GM21825 (cell line): Measurements from ENCODE around the gene SYMPK.
A peak's percentile ranks its signal among the peaks of the same experiment; 100 is the strongest.

Source experiments
- ATAC-seq: cut with Tn5 transposase; IDR thresholded peaks from one replicate; pipeline ENCODE4 v1.9.1; 2021; ENCODE audit warnings: mild to moderate bottlenecking, moderate library complexity; ENCODE audit not compliant: unreplicated experiment

SYMPK gene

GRCh38 chr19:45886427-45887199, 23.7 kb upstream of the SYMPK start:
- peak; percentile 48 for ATAC-seq

DNA sequence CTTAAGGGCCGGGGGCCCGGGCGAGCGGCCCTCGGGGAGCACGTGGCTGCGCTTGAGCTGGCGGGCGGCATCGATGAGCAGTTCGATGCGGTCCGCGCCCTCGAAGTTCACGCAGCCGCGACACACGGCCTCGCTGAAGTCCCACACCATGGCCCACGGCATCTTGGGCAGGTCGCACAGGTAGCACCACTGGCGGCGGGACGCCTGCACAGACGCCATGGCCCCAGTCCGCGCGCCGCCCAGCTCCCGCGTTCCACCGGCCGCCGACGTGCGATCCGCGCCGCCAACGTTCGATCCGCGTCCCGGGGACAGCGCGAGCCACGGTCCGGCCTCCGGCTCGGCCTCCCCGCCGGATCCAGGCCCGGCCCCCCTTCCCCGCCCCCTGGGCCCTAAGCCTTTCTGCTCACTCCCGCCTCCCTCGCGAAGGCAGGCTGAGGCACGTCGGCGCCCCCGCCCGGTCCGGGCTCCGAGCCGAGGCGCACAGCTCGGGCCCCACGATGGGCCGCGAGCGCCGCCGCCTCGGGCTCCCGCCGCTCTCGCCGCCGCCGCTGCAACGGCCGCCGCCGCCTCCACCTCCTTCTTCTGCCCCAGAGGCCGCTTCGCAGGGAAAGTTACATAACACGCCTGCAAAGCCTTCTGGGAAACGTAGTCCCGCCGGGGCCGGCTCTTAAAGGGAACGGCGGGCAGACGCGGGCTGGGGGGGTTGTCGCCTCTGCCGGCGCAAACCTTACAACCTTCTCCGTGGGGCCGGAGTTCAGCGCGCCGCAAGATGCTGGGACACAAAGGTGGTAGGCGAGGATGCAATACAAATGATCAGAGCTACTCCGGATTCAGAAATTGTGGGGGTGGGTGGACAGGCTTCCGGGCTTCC, 22.8 kb upstream of the SYMPK start, which contains the start of gene IRF2BP1:
TSS of gene IRF2BP1 (minus strand) at position 586 of the 871 bp plus-strand sequence. CDS start at position 219, 367 bp downstream.
- ATAC-seq = peak; percentile 34

- ATAC-seq = peak; percentile 1
Observed at GRCh38 chr19:45884682-45885555, 22.0 kb upstream of the SYMPK start.

GRCh38 chr19:45883881-45884681, 21.1 kb upstream of the SYMPK start:
- ATAC-seq = no peak

DNA sequence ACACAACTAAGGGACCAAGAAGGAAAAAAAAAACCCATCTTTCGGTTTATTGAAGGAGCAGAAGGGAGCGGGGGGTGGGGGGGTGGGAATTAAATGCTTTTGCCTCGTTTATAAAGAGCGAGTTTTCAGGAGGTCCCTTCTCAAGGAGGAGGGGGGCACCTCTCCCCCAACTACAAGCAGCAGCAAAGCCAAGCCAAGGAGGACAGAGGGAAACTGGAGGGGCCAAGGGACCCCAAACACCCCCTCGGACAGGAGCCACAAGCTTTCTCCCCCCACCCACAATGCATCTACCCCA, 20.6 kb upstream of the SYMPK start:
- no peak for ATAC-seq

DNA sequence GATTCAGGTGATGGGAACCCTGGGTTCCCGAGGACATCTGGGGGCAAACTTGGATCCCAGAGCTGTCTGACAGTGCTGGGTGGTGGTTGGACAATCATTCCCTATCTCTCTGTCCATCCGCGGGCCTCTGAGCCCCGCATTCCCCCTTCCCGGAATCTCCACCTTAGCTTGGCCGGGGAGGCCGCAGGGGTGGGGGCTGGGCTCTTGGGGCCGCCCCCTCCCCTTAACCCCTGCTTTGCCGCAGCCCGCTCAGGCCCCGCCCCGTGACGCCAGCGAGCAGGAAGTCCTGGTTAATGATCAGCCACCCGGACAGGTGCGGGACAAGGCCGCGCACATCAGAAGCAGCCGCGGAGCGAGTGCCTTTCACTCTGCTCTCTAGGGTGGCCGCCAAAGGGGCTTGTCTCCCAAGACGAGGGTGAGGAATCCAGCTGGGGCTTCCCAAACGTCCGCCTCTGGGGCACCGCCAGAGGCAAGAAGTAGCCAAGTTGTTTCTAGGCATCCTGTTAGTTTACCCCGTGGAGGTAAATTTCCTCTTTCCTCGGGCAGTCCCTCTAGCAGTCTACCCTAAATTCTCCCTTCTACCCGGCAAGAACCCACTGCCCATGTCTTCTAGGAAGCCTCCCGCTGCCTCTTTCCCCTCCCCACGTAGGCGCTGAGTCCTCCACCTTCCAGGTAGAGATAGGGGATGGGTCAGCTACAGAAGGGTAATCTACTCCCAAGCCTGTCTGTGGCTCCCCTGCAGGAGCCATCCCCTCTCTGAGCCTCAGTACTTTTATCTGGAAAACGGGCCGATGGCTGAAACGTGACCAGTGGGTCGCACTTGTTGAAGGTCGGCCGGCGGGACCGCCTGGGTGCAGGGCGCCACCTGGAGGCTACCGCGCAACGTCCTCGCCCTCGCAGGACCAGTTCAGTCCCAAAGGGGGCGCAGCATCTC, 20.0 kb upstream of the SYMPK start:
- peak; percentile 30 for ATAC-seq

DNA sequence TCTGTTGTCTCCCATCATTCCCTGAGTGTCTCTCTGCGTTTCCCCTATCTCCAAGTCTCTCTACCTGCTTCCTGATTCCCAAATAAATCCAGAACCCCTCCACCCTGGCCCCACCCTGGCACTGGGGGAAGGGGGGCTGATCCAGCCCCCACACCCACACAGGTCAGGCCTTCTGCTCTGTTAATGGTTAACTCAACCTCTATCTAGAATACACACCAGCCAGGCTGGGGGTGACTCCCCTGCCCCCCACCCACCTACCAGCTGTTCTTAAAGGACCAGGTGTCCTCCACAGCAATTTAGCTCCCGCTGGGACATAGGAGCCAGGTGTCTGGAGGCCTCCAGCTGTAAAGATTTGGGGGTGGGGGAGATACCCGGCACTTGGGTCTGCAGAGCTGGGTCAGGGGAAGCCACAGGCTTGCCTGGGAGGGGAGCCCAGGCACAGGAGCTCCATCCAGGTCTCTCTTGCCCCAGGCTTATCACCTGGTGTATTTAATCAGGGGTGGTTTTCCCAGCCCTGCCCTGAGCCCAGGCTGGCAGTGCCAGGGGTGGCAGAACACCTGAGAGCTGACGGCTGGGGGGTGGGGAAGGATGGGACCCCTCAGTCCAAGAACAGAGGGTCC, 19.1 kb upstream of the SYMPK start:
- no peak for ATAC-seq

GRCh38 chr19:45881082-45881908, 18.3 kb upstream of the SYMPK start:
- no peak for ATAC-seq

- ATAC-seq = no peak
Observed at GRCh38 chr19:45879971-45880370, 17.0 kb upstream of the SYMPK start.

- no peak for ATAC-seq
Observed at GRCh38 chr19:45879055-45879454, 16.1 kb upstream of the SYMPK start.

DNA sequence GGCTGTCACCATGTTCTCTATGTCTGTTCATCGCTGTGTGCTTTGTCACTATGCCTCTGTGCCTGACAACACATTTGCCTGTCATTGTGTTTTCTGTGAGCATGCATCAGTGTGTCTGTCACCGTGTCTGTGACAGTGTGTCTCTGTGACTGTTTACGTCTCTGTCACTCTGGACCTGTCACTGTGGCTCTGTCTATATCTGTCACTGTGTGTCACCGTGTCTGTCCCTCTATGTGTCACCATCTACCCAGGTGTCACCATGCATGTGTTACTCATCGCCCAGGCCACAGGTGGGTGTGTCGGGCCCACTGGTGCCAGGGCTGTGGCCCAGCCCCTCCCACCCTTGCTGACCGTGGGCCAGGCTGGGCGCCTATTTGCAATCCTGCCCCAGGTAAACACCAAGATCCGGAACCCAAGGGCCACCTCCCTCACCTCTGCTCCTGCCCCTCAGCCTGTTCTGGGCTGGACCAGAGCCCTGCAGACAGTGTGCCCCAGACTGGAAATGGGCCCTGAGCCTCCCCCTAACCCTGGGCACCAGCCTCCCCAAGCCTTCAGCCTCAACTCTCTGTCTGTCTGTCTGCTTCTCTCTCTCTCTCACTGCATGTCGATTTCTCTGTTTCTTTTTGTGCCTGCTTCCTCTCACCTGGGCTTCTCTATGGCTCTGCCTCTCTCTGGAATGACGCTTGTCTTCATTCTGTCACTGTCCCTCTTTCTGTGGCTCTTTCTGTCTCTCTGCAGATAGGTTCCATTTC, 15.3 kb upstream of the SYMPK start:
- ATAC-seq = no peak

GRCh38 chr19:45876411-45877197, 13.7 kb upstream of the SYMPK start:
- no peak for ATAC-seq

GRCh38 chr19:45876161-45876410, 13.1 kb upstream of the SYMPK start:
- ATAC-seq = no peak

- no peak for ATAC-seq
Observed at GRCh38 chr19:45874620-45874966, 11.6 kb upstream of the SYMPK start.

DNA sequence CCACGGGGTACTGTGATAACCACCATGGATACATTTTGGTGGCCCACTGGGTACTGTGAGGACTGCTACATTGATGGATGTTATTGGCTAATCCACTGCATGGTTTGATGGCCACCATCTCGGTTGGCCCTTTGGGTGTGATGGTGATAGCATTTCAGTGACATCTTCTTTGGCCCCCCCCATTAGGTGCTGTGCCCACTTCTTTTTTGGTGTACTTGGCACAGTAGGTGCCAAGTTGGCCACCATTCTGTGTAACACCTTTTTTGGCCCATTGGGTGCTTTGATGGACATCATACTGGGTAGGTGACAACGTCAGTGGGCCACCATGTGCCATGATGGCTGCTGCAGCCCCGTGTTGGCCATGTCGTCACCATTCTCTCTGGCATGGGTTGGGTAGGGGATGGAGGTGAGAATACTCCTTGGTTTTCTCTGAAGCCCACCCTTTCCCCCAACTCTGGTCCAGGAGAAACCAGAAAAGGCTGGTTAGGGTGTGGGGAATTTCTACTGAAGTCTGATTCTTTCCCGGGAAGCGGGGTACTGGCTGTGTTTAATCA, 10.3 kb upstream of the SYMPK start:
- no peak for ATAC-seq

DNA sequence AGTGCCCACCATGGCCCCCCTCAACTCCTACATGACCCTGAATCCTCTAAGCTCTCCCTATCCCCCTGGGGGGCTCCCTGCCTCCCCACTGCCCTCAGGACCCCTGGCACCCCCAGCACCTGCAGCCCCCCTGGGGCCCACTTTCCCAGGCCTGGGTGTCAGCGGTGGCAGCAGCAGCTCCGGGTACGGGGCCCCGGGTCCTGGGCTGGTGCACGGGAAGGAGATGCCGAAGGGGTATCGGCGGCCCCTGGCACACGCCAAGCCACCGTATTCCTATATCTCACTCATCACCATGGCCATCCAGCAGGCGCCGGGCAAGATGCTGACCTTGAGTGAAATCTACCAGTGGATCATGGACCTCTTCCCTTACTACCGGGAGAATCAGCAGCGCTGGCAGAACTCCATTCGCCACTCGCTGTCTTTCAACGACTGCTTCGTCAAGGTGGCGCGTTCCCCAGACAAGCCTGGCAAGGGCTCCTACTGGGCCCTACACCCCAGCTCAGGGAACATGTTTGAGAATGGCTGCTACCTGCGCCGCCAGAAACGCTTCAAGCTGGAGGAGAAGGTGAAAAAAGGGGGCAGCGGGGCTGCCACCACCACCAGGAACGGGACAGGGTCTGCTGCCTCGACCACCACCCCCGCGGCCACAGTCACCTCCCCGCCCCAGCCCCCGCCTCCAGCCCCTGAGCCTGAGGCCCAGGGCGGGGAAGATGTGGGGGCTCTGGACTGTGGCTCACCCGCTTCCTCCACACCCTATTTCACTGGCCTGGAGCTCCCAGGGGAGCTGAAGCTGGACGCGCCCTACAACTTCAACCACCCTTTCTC, 9.4 kb upstream of the SYMPK start:
- ATAC-seq = no peak
